Omental fat pad (tissue), 4 donors: ENCODE results near the gene ANTKMT. TPM values are rescaled to one million over a fixed set of nuclear protein-coding genes. Genes with fewer than 3 reads are reported as not detected.

Source experiments
- ATAC-seq: fragments of 150-250 bp; one replicate; pipeline ENCODE4 v1.9.1; 2016; ENCODE audit warnings: mild to moderate bottlenecking, moderate library complexity; ENCODE audit not compliant: low FRiP score
- DNase-seq: peaks from one replicate; pipeline ENCODE4 v3.0.0-alpha.2; 2019; ENCODE audit warnings: low spot score
- CTCF ChIP-seq, 3 donors: fragments of 450-650 bp; IDR thresholded peaks; one replicate each; pipeline ENCODE4 v1.5.1; 2016 to 2017; ENCODE audit warnings: antibody characterized with exemption in 3 of 3, mild to moderate bottlenecking in 3 of 3, moderate library complexity in 2 of 3
- total RNA-seq, 4 donors: library from RNA; depleted of rRNA; stranded (reverse); fragments of >200 nt; gene quantifications; one replicate each; pipeline ENCODE4 v1.1.0, GENCODE V29; 2016

The ANTKMT gene
- total RNA-seq, 4 donors from 2014 or later = 21.9 to 45.4 (median 36.2) TPM

GRCh38 chr16:722835-723633, 2.1 kb downstream of the ANTKMT start:
- ATAC-seq (no peak), DNase-seq (no peak)
- no peak for TF ChIP-seq CTCF (IDR thresholded peaks at IDR 0.05)

GRCh38 chr16:723695-724094, 2.7 kb downstream of the ANTKMT start:
- DNase-seq (no peak), ATAC-seq (no peak)
- no peak for TF ChIP-seq CTCF (IDR thresholded peaks at IDR 0.05)

- ATAC-seq = no peak
- DNase-seq = no peak
- TF ChIP-seq CTCF (IDR thresholded peaks at IDR 0.05) = no peak
Measured at GRCh38 chr16:724188-725040, 3.5 kb downstream of the ANTKMT start.

- no peak for ATAC-seq
- TF ChIP-seq CTCF (IDR thresholded peaks at IDR 0.05) = no peak
Measured at GRCh38 chr16:725041-725376, 4.1 kb downstream of the ANTKMT start.

GRCh38 chr16:725463-726187, 4.7 kb downstream of the ANTKMT start:
- ATAC-seq = no peak
- TF ChIP-seq CTCF (IDR thresholded peaks at IDR 0.05) = no peak
- no peak for DNase-seq

More at GRCh38 chr16:725041-725376, 4.1 kb downstream of the ANTKMT start:
- no peak for DNase-seq

GRCh38 chr16:726188-726437, 5.2 kb downstream of the ANTKMT start:
- no peak for TF ChIP-seq CTCF (IDR thresholded peaks at IDR 0.05)
- DNase-seq = no peak
- ATAC-seq = no peak
